ENCODE data around the gene FIGNL1.

DNA sequence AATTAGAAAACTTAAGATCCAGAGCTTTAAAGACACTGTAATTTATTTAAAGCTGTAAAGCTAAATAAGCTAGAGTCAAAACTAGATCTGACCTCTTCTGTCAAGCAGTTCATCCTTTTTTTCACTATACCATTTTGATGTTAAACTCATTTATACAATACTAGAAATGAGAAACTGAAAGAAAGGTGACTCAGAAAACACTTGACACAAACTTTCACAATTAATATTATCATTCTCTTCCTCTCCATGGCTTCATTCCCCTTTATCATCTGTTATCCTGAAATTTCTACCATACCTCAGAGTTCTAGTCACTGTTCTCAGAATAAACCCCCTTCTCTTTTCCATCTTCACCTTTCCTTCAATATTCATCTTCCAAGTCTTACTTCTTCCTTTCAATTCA, 1.3 kb downstream of the FIGNL1 start:
- TF ChIP-seq, protein P1, sequence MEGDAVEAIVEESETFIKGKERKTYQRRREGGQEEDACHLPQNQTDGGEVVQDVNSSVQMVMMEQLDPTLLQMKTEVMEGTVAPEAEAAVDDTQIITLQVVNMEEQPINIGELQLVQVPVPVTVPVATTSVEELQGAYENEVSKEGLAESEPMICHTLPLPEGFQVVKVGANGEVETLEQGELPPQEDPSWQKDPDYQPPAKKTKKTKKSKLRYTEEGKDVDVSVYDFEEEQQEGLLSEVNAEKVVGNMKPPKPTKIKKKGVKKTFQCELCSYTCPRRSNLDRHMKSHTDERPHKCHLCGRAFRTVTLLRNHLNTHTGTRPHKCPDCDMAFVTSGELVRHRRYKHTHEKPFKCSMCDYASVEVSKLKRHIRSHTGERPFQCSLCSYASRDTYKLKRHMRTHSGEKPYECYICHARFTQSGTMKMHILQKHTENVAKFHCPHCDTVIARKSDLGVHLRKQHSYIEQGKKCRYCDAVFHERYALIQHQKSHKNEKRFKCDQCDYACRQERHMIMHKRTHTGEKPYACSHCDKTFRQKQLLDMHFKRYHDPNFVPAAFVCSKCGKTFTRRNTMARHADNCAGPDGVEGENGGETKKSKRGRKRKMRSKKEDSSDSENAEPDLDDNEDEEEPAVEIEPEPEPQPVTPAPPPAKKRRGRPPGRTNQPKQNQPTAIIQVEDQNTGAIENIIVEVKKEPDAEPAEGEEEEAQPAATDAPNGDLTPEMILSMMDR (IDR thresholded peaks at IDR 0.05) = no peak
- TF ChIP-seq POLR2A (IDR thresholded peaks at IDR 0.05; ENCODE audit: low read depth) = no peak

All from esophagus muscularis mucosa (tissue), 3 donors.